OCI-LY1 (cell line): ENCODE data around the gene ARHGAP32.

ENCODE experiments used
- H2AFZ ChIP-seq: fragments of 200-600 bp; sonication (generic), shearing (Covaris generic); 2 replicates; pipeline ENCODE4 v1.6.0; 2014; ENCODE audit warnings: antibody characterized with exemption, mild to moderate bottlenecking, low read length
- H3F3A ChIP-seq: fragments of 200-600 bp; sonication (generic), shearing (Covaris generic); 2 replicates; pipeline ENCODE4 v1.6.0; 2014; ENCODE audit warnings: mild to moderate bottlenecking, antibody characterized with exemption, low read length, moderate library complexity; ENCODE audit not compliant: insufficient read depth
- H3K27ac ChIP-seq: fragments of 200-600 bp; sonication (generic); 2 replicates; pipeline ENCODE4 v1.5.1; 2014; ENCODE audit warnings: low read length, mixed run types, mild to moderate bottlenecking, low read depth; ENCODE audit not compliant: poor library complexity, severe bottlenecking
- H3K27me3 ChIP-seq: fragments of 200-600 bp; sonication (generic); 2 replicates; pipeline ENCODE4 v1.6.0; 2014; ENCODE audit warnings: antibody characterized with exemption, mild to moderate bottlenecking, low read length, moderate library complexity; ENCODE audit not compliant: insufficient read depth
- H3K36me3 ChIP-seq: fragments of 200-600 bp; sonication (generic); 2 replicates; pipeline ENCODE4 v1.6.1; 2014; ENCODE audit warnings: mild to moderate bottlenecking, antibody characterized with exemption, low read length, moderate library complexity, mixed read lengths; ENCODE audit not compliant: insufficient read depth
- H3K4me1 ChIP-seq: fragments of 200-600 bp; sonication (generic); 2 replicates; pipeline ENCODE4 v1.5.1; 2014; ENCODE audit warnings: mild to moderate bottlenecking, low read length, moderate library complexity; ENCODE audit not compliant: insufficient read depth, severe bottlenecking
- H3K4me2 ChIP-seq: fragments of 200-600 bp; sonication (generic), shearing (Covaris generic); 2 replicates; pipeline ENCODE4 v1.6.1; 2014; ENCODE audit warnings: low read length
- H3K4me3 ChIP-seq: fragments of 200-600 bp; sonication (generic); 2 replicates; pipeline ENCODE4 v1.5.1; 2014; ENCODE audit warnings: low read length, low read depth, mild to moderate bottlenecking, mixed read lengths; ENCODE audit not compliant: poor library complexity, severe bottlenecking
- H3K79me2 ChIP-seq: fragments of 200-600 bp; shearing (Covaris generic); 2 replicates; pipeline ENCODE4 v1.6.1; 2016; ENCODE audit warnings: mixed run types, low read length, mixed read lengths; ENCODE audit not compliant: insufficient read depth
- H3K9ac ChIP-seq: fragments of 200-600 bp; sonication (generic), shearing (Covaris generic); 2 replicates; pipeline ENCODE4 v1.6.1; 2014; ENCODE audit warnings: mild to moderate bottlenecking, low read length, mixed read lengths
- H3K9me2 ChIP-seq: fragments of 200-600 bp; sonication (generic), shearing (Covaris generic); 2 replicates; pipeline ENCODE4 v1.6.1; 2014; ENCODE audit warnings: low read depth, mild to moderate bottlenecking, low read length, mixed read lengths
- H3K9me3 ChIP-seq: fragments of 200-600 bp; shearing (Covaris generic); 2 replicates; pipeline ENCODE4 v1.6.1; 2014; ENCODE audit warnings: low read length, mixed read lengths
- H4K20me1 ChIP-seq: fragments of 200-600 bp; sonication (generic), shearing (Covaris generic); 2 replicates; pipeline ENCODE4 v1.6.0; 2016; ENCODE audit warnings: mild to moderate bottlenecking, low read length; ENCODE audit not compliant: insufficient read depth
- EZH2 ChIP-seq: fragments of 200-600 bp; sonication (generic), shearing (Covaris generic); IDR thresholded peaks from 2 replicates; pipeline ENCODE4 v1.8.0; 2017; ENCODE audit warnings: borderline replicate concordance, mixed run types, mild to moderate bottlenecking, antibody characterized with exemption, low read length, moderate library complexity, mixed read lengths
- TF ChIP-seq, protein P1 (sequence below): fragments of 200-600 bp; sonication (generic), shearing (Covaris generic); IDR thresholded peaks from 2 replicates; pipeline ENCODE4 v1.5.1; 2017; ENCODE audit warnings: mild to moderate bottlenecking, antibody characterized with exemption, low read length, moderate library complexity, mixed read lengths

Gene ARHGAP32

DNA sequence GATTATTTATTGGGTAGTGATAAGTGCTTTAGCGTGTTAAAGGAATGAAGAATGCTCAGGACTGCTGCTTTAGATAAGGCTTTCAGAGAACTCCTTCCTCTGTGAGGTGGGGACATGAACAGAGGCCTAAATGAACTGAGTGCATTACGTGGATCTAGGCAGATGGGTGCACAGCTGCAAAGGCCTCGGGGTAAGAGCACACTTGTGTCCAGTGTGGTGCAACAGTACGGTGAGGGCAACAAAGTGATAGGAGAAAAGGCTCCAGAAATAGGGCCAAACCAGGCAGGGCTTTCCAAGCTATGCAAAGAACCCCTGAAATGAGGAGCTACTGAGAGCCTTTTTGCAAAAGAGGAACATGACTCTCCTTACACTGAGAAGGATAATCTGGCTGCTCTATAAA is 45.3 kb upstream of the ARHGAP32 start:
- Histone ChIP-seq H2AFZ (no peak overlapping the region), H3K27me3 (no peaks in the 10 kb centered on the region), H4K20me1 (no peaks in the 10 kb centered on the region)

DNA sequence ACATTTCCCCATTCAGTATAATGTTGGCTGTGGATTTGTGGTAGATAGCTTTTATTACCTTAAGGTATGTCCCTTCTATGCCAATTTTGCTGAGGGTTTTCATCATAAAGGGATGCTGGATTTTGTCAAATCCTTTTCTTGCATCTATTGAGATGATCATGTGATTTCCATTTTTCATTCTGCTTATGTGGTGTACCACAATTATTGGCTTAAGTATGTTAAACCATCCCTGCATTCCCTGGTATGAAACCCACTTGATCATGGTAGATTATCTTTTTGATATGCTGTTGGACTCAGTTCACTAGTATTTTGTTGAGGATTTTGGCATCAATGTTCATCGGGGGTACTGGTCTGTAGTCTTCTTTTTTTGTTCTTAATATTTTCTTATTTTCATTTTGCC is 44.7 kb upstream of the ARHGAP32 start:
- Histone ChIP-seq H3K79me2 (no peaks in the 10 kb centered on the region), H3K27ac (no peak overlapping the region), H3F3A (no peaks in the 10 kb centered on the region), H2AFZ (no peak overlapping the region), H3K9me3 (no peaks in the 10 kb centered on the region), H3K36me3 (no peaks in the 10 kb centered on the region), H4K20me1 (no peaks in the 10 kb centered on the region), H3K27me3 (no peaks in the 10 kb centered on the region), H3K9me2 (no peaks in the 10 kb centered on the region), H3K4me3 (no peak overlapping the region), H3K4me1 (no peaks in the 10 kb centered on the region), H3K4me2 (no peak overlapping the region), H3K9ac (no peak overlapping the region)
- TF ChIP-seq, protein P1, sequence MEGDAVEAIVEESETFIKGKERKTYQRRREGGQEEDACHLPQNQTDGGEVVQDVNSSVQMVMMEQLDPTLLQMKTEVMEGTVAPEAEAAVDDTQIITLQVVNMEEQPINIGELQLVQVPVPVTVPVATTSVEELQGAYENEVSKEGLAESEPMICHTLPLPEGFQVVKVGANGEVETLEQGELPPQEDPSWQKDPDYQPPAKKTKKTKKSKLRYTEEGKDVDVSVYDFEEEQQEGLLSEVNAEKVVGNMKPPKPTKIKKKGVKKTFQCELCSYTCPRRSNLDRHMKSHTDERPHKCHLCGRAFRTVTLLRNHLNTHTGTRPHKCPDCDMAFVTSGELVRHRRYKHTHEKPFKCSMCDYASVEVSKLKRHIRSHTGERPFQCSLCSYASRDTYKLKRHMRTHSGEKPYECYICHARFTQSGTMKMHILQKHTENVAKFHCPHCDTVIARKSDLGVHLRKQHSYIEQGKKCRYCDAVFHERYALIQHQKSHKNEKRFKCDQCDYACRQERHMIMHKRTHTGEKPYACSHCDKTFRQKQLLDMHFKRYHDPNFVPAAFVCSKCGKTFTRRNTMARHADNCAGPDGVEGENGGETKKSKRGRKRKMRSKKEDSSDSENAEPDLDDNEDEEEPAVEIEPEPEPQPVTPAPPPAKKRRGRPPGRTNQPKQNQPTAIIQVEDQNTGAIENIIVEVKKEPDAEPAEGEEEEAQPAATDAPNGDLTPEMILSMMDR: no peak
- no peak for TF ChIP-seq EZH2

More for the DNA sequence above, 45.3 kb upstream of the ARHGAP32 start:
- Histone ChIP-seq H3K4me3 (no peak overlapping the region), H3K79me2 (no peaks in the 10 kb centered on the region), H3K27ac (no peak overlapping the region), H3K9me3 (no peaks in the 10 kb centered on the region), H3K4me1 (no peaks in the 10 kb centered on the region), H3K9ac (no peak overlapping the region), H3K9me2 (no peaks in the 10 kb centered on the region), H3F3A (no peaks in the 10 kb centered on the region), H3K36me3 (no peaks in the 10 kb centered on the region), H3K4me2 (no peak overlapping the region)
- TF ChIP-seq, protein P1: no peak
- TF ChIP-seq EZH2: no peak

DNA sequence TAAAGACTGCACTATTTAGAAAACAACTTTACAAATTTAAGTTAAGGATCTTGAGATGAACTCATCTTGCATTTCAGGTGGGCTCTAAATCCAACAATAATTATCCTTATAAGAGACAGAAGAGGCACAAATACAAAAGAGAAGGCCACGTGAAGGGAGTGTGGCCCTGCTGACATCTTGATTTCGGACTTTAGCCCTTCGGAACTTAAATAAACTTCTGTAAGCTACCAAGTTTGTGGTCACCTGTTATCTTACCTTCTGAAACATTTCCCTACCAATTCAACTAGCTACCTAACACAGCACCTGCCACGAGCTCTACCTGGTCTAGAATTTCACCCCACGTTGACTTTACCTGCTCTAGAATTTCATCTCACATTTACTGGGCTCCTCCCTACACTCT is 42.9 kb upstream of the ARHGAP32 start:
- no peaks in the 10 kb centered on the region for H3K9me2 ChIP-seq
- no peaks in the 10 kb centered on the region for H3F3A ChIP-seq
- no peak overlapping the region for H3K27ac ChIP-seq
- no peaks in the 10 kb centered on the region for H3K79me2 ChIP-seq
- H3K9ac ChIP-seq: no peak overlapping the region
- no peaks in the 10 kb centered on the region for H4K20me1 ChIP-seq
- H3K9me3 ChIP-seq: no peaks in the 10 kb centered on the region
- H2AFZ ChIP-seq: no peak overlapping the region
- H3K4me2 ChIP-seq: no peak overlapping the region
- no peaks in the 10 kb centered on the region for H3K4me1 ChIP-seq
- H3K4me3 ChIP-seq: no peak overlapping the region
- TF ChIP-seq EZH2: no peak
- H3K27me3 ChIP-seq: no peaks in the 10 kb centered on the region
- no peaks in the 10 kb centered on the region for H3K36me3 ChIP-seq

DNA sequence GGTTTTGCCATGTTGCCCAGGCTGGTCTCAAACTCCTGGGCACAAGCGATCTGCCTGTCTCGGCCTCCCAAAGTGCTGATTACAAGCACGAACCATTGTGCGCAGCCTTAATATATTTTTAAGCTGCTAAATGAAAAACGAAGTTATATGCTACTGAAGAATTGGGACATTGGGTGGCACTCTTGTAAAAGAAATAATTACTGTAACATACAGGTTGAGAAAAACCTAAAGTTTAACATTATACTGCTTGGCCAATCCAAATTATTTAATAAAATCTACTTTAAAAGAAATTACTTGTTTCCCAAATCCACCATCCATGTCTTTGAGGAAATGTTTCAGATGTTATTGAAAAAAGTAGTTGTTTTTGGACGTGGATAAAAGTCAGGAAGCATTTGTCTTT is 37.9 kb upstream of the ARHGAP32 start:
- Histone ChIP-seq H3K36me3 (no peaks in the 10 kb centered on the region), H3K4me3 (no peak overlapping the region), H3K9me3 (no peaks in the 10 kb centered on the region), H3K27me3 (no peaks in the 10 kb centered on the region), H3K9me2 (no peaks in the 10 kb centered on the region), H3K27ac (no peak overlapping the region), H4K20me1 (no peaks in the 10 kb centered on the region), H2AFZ (no peak overlapping the region), H3K79me2 (no peaks in the 10 kb centered on the region), H3K4me1 (no peaks in the 10 kb centered on the region), H3F3A (no peaks in the 10 kb centered on the region), H3K4me2 (no peak overlapping the region), H3K9ac (no peak overlapping the region)
- TF ChIP-seq EZH2: no peak
- TF ChIP-seq, protein P1: no peak
